MM.1S (cell line): Measurements from ENCODE around the gene CLEC2A.

Experiments
- DNase-seq: peaks from one replicate; pipeline ENCODE4 v3.0.0-alpha.2; 2015
- H2AFZ ChIP-seq: fragments of 300-600 bp; sonication (generic); 2 replicates; pipeline ENCODE4 v1.6.0; 2016; ENCODE audit warnings: antibody characterized with exemption, low read length
- H3F3A ChIP-seq: fragments of 300-600 bp; sonication (generic); 2 replicates; pipeline ENCODE4 v1.6.1; 2016; ENCODE audit warnings: mild to moderate bottlenecking, antibody characterized with exemption, low read length, moderate library complexity, mixed read lengths; ENCODE audit not compliant: insufficient read depth
- H3K27ac ChIP-seq: fragments of 300-600 bp; sonication (generic); 2 replicates; pipeline ENCODE4 v1.5.1; 2016; ENCODE audit warnings: mild to moderate bottlenecking, low read length
- H3K27me3 ChIP-seq: fragments of 300-600 bp; sonication (generic); replicated peaks from 2 replicates; pipeline ENCODE4 v1.6.0; 2016; ENCODE audit warnings: low read length; ENCODE audit not compliant: insufficient read depth
- H3K36me3 ChIP-seq: fragments of 300-600 bp; sonication (generic); replicated peaks from 2 replicates; pipeline ENCODE4 v1.6.1; 2016; ENCODE audit warnings: mild to moderate bottlenecking, low read length, mixed read lengths; ENCODE audit not compliant: insufficient read depth
- H3K4me1 ChIP-seq: fragments of 300-600 bp; sonication (generic); 2 replicates; pipeline ENCODE4 v1.6.1; 2016; ENCODE audit warnings: low read length, mixed read lengths
- H3K4me2 ChIP-seq: fragments of 300-600 bp; sonication (generic); 2 replicates; pipeline ENCODE4 v1.6.0; 2016; ENCODE audit warnings: low read depth, low read length
- H3K4me3 ChIP-seq: fragments of 300-600 bp; sonication (generic); 2 replicates; pipeline ENCODE4 v1.5.1; 2016; ENCODE audit warnings: low read length, mixed read lengths
- H3K79me2 ChIP-seq: fragments of 300-600 bp; sonication (generic); 2 replicates; pipeline ENCODE4 v1.6.1; 2016; ENCODE audit warnings: mixed run types, low read length, mixed read lengths
- H3K9ac ChIP-seq: fragments of 300-600 bp; sonication (generic); 2 replicates; pipeline ENCODE4 v1.6.1; 2016; ENCODE audit warnings: low read length, mixed read lengths
- H3K9me2 ChIP-seq: fragments of 300-600 bp; sonication (generic); replicated peaks from 2 replicates; pipeline ENCODE4 v1.6.1; 2016; ENCODE audit warnings: mild to moderate bottlenecking, low read length, mixed read lengths; ENCODE audit not compliant: insufficient read depth
- H3K9me3 ChIP-seq: fragments of 300-600 bp; sonication (generic); replicated peaks from 2 replicates; pipeline ENCODE4 v1.6.1; 2016; ENCODE audit warnings: mild to moderate bottlenecking, low read length, mixed read lengths; ENCODE audit not compliant: insufficient read depth
- H4K20me1 ChIP-seq: fragments of 300-600 bp; sonication (generic); 2 replicates; pipeline ENCODE4 v1.6.1; 2016; ENCODE audit warnings: mild to moderate bottlenecking, low read length, moderate library complexity, mixed read lengths; ENCODE audit not compliant: insufficient read depth
- EZH2 ChIP-seq: fragments of 300-600 bp; sonication (generic); optimal IDR thresholded peaks from 2 replicates; pipeline ENCODE3; 2017; ENCODE audit warnings: low read depth, mild to moderate bottlenecking, antibody characterized with exemption, low read length, mixed read lengths
- EZH2phosphoT487 ChIP-seq: fragments of 300-600 bp; sonication (generic); IDR thresholded peaks from 2 replicates; pipeline ENCODE4 v1.6.1; 2018; ENCODE audit warnings: antibody characterized with exemption, low read length
- TF ChIP-seq, protein P1 (sequence below): fragments of 300-600 bp; sonication (generic); IDR thresholded peaks from 2 replicates; pipeline ENCODE4 v1.5.1; 2016; ENCODE audit warnings: antibody characterized with exemption, low read length, mixed read lengths

Gene CLEC2A

DNA sequence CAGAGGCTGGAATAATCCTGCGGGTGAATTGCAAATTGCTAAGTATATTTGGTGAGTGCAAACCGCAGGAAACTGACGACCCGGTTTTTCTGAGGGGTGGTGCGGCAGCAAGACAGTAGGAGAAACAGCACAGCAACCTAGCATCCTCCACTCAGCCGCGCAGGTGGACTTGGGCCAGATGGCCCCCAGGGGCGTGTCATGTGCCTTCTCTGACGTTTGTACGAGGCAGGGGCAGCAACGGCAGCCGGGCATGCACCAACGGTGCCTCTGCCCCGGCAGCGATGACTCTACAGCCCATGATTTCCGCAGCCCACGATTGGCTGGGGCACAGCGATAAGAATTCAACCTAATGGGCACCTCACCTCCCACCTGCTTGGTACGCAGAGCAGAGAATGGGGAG lies 11.1 kb upstream of the CLEC2A start:
- Histone ChIP-seq H3K9me2 (no peaks in the 10 kb centered on the region), H3K4me1 (peaks cover 5% of the 10 kb centered on the region), H3K4me3 (no peak overlapping the region), H3K27me3 (peaks cover 15% of the 10 kb centered on the region), H3K4me2 (no peak overlapping the region), H3K79me2 (no peaks in the 10 kb centered on the region), H3F3A (0 out of 2 replicates have a peak, but pooled peaks cover 1% of the 10 kb centered on the region), H3K9ac (no peak overlapping the region), H2AFZ (no peak overlapping the region), H3K27ac (no peak overlapping the region), H3K36me3 (no peaks in the 10 kb centered on the region), H3K9me3 (no peaks in the 10 kb centered on the region), H4K20me1 (no peaks in the 10 kb centered on the region)
- DNase-seq, result no peak
- TF ChIP-seq, protein P1, sequence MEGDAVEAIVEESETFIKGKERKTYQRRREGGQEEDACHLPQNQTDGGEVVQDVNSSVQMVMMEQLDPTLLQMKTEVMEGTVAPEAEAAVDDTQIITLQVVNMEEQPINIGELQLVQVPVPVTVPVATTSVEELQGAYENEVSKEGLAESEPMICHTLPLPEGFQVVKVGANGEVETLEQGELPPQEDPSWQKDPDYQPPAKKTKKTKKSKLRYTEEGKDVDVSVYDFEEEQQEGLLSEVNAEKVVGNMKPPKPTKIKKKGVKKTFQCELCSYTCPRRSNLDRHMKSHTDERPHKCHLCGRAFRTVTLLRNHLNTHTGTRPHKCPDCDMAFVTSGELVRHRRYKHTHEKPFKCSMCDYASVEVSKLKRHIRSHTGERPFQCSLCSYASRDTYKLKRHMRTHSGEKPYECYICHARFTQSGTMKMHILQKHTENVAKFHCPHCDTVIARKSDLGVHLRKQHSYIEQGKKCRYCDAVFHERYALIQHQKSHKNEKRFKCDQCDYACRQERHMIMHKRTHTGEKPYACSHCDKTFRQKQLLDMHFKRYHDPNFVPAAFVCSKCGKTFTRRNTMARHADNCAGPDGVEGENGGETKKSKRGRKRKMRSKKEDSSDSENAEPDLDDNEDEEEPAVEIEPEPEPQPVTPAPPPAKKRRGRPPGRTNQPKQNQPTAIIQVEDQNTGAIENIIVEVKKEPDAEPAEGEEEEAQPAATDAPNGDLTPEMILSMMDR, result no peak
- TF ChIP-seq EZH2 (no peak), EZH2phosphoT487 (no peak)

DNA sequence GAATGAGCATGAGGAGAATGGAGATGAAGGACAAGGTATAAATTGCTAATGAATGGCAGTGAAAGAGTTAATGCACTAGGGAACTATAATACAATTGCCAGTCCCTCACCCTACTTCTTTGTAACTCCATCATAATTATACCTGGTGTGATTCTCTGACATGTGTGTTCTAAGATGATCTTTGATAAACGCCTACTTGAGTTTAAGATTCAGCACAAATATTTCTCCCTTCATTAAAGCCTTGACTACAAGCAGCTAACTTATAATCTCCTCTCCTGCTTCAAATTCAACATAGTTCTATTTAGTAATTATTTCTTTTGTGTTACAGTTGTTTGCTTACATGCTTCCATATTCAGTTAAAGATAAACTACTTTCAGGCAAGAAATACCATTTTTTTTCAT lies 9.7 kb upstream of the CLEC2A start:
- Histone ChIP-seq H3K4me1 (no peaks in the 10 kb centered on the region), H3K4me3 (no peak overlapping the region), H3K9me2 (no peaks in the 10 kb centered on the region), H4K20me1 (no peaks in the 10 kb centered on the region), H3K36me3 (no peaks in the 10 kb centered on the region), H3K9ac (no peak overlapping the region), H2AFZ (no peak overlapping the region), H3F3A (no peaks in the 10 kb centered on the region), H3K79me2 (no peaks in the 10 kb centered on the region), H3K4me2 (no peak overlapping the region), H3K27ac (no peak overlapping the region), H3K9me3 (no peaks in the 10 kb centered on the region), H3K27me3 (peaks cover 15% of the 10 kb centered on the region)
- TF ChIP-seq EZH2, result no peak
- DNase-seq, result no peak

- Histone ChIP-seq H3F3A (no peaks in the 10 kb centered on the region), H3K4me1 (no peaks in the 10 kb centered on the region), H3K9me3 (no peaks in the 10 kb centered on the region), H3K4me3 (no peak overlapping the region), H3K79me2 (no peaks in the 10 kb centered on the region), H3K27me3 (peaks cover 15% of the 10 kb centered on the region), H3K9me2 (no peaks in the 10 kb centered on the region), H4K20me1 (no peaks in the 10 kb centered on the region), H3K9ac (no peak overlapping the region), H3K4me2 (no peak overlapping the region), H2AFZ (no peak overlapping the region), H3K27ac (no peak overlapping the region), H3K36me3 (no peaks in the 10 kb centered on the region)
- peak; percentile 63 for DNase-seq
- TF ChIP-seq EZH2 (no peak), EZH2phosphoT487 (no peak)
- TF ChIP-seq, protein P1, result peak; percentile 61
These were observed 8.2 kb upstream of the CLEC2A start for GRCh38 chr12:9940375-9940774.

- peak overlapping the region; percentile 38 for H3K4me2 ChIP-seq
- H3K27me3 ChIP-seq, result peaks cover 9% of the 10 kb centered on the region
- H3K4me1 ChIP-seq, result no peaks in the 10 kb centered on the region
- no peak for TF ChIP-seq EZH2
- TF ChIP-seq EZH2phosphoT487, result no peak
- TF ChIP-seq, protein P1, result no peak
- H3K9ac ChIP-seq, result no peak overlapping the region
- no peaks in the 10 kb centered on the region for H4K20me1 ChIP-seq
- H3F3A ChIP-seq, result no peaks in the 10 kb centered on the region
- no peaks in the 10 kb centered on the region for H3K9me2 ChIP-seq
- H3K27ac ChIP-seq, result no peak overlapping the region
- no peak overlapping the region for H2AFZ ChIP-seq
- no peaks in the 10 kb centered on the region for H3K36me3 ChIP-seq
- H3K79me2 ChIP-seq, result no peaks in the 10 kb centered on the region
- no peaks in the 10 kb centered on the region for H3K9me3 ChIP-seq
- no peak for DNase-seq
- no peak overlapping the region for H3K4me3 ChIP-seq
These were observed 4.4 kb upstream of the CLEC2A start for GRCh38 chr12:9936591-9936990.
